Retinal pigment epithelial cell (primary cell): ENCODE measurements around the gene HCFC2.

ENCODE experiments used
- DNase-seq: peaks from one replicate; pipeline ENCODE4 v3.0.0-alpha.2; 2010; ENCODE audit warnings: low read depth
- H3K4me3 ChIP-seq: 2 replicates; pipeline ENCODE4 v1.5.1; 2011; ENCODE audit warnings: mild to moderate bottlenecking, low read length, control low read depth, moderate library complexity
- CTCF ChIP-seq: conservative IDR thresholded peaks from 2 replicates; pipeline ENCODE4 v1.5.1; 2011; ENCODE audit warnings: low read depth, low read length, control low read depth, inconsistent platforms

HCFC2 gene

GRCh38 chr12:104143918-104144317, 79.6 kb downstream of the HCFC2 start:
- no peak for TF ChIP-seq CTCF
- DNase-seq: no peak

GRCh38 chr12:104147346-104147745, 83.0 kb downstream of the HCFC2 start:
- H3K4me3 ChIP-seq: no peak overlapping the region
- no peak for TF ChIP-seq CTCF
- DNase-seq: no peak

More at GRCh38 chr12:104143918-104144317, 79.6 kb downstream of the HCFC2 start:
- H3K4me3 ChIP-seq: no peak overlapping the region

GRCh38 chr12:104150416-104150815, 86.1 kb downstream of the HCFC2 start:
- H3K4me3 ChIP-seq: no peak overlapping the region
- TF ChIP-seq CTCF: no peak
- no peak for DNase-seq

- no peak for TF ChIP-seq CTCF
- no peak for DNase-seq
- no peak overlapping the region for H3K4me3 ChIP-seq
Measured at GRCh38 chr12:104152685-104153241, 88.4 kb downstream of the HCFC2 start.

DNA sequence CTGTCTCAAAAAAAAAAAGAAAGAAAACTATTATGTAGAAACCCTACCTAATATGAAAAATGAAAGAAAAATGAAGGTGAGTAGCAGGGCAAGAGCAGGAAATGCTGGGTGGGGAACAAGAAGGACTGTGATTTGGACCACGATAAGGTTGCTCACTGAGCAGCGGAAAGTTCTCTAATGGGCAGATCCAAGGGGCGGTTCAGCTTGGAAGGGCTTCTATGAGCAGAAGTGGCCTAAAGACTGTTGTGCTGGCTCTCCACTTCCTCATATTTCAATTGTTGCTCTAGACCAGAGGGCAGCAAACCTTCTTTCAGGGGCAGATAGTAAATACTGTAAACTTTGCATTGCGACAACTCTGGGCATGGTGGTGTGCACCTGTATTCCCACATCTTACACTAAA, 90.0 kb downstream of the HCFC2 start:
- TF ChIP-seq CTCF: no peak

DNA sequence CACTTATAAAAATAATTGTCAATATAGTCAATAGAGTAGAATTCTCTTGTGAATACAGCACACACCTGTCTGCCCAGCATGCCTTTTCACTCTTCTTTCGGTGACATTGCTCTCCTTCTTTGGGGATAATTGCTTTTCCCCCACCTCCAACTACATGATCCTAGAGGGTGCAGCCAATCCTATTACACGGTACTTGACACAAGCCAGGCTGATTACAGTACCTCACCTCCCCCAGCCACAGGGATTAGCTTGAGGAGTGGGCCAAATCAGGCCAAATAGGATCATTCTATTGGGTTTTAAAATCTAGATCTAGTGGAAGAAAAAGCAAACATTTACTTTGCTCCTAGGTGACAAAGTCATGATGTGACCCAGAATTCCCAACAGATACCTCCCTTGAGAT, 90.5 kb downstream of the HCFC2 start:
- no peak for TF ChIP-seq CTCF
- DNase-seq: no peak
- no peak overlapping the region for H3K4me3 ChIP-seq

More for the DNA sequence above, 90.0 kb downstream of the HCFC2 start:
- no peak for DNase-seq
- H3K4me3 ChIP-seq: no peak overlapping the region
